Loucy (cell line): ENCODE data around the gene LRRC71.

Source experiments
- EZH2phosphoT487 ChIP-seq: fragments of 200-600 bp; IDR thresholded peaks from 2 replicates; pipeline ENCODE4 v1.6.1; 2018; ENCODE audit warnings: antibody characterized with exemption, mild to moderate bottlenecking, moderate library complexity, borderline replicate concordance
- TF ChIP-seq, protein P1 (sequence below): fragments of 200-600 bp; sonication (generic); conservative IDR thresholded peaks from 2 replicates; pipeline ENCODE4 v1.5.1; 2014; ENCODE audit warnings: mild to moderate bottlenecking, antibody characterized with exemption, low read length

DNA sequence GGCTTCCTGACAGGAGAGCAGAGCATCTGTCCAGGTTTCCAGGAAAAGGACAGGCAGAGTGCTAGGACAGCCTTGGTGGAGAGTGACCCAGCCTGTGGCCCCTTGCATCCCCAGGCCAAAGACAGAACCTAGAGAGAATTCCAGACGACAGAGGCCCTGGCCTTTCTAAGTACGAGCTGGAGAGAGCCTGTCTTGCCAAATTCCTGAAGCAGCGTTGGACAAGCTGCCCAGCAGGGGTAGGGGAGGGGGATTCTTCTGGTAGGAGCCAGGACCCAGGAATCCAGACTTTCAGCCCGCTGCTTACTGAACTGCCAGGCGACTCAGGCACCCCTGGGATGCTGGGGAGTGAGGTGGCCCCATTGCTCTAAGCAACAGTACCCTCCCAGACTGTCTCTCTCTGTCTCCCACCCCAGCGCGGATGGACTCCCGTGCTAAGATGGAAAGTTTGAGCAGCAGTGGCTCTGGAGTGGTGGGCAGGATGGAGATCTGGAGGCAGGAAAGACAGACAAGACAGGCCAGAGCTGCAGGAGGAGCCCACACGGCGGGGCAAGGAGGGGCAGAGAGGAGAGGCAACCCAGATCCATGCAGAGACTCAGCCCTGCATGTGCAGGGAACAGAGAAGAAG, 35.8 kb upstream of the LRRC71 start:
- TF ChIP-seq, protein P1, sequence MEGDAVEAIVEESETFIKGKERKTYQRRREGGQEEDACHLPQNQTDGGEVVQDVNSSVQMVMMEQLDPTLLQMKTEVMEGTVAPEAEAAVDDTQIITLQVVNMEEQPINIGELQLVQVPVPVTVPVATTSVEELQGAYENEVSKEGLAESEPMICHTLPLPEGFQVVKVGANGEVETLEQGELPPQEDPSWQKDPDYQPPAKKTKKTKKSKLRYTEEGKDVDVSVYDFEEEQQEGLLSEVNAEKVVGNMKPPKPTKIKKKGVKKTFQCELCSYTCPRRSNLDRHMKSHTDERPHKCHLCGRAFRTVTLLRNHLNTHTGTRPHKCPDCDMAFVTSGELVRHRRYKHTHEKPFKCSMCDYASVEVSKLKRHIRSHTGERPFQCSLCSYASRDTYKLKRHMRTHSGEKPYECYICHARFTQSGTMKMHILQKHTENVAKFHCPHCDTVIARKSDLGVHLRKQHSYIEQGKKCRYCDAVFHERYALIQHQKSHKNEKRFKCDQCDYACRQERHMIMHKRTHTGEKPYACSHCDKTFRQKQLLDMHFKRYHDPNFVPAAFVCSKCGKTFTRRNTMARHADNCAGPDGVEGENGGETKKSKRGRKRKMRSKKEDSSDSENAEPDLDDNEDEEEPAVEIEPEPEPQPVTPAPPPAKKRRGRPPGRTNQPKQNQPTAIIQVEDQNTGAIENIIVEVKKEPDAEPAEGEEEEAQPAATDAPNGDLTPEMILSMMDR = no peak
- TF ChIP-seq EZH2phosphoT487 = no peak
